Neutrophil (primary cell): ENCODE data around the gene CAMTA1.

Experiments used
- H3K27ac ChIP-seq: fragments of 200-600 bp; sonication (generic); 2 replicates; pipeline ENCODE4 v1.5.1; 2016; ENCODE audit warnings: mild to moderate bottlenecking, moderate library complexity
- H3K27me3 ChIP-seq: fragments of 200-600 bp; sonication (generic); 2 replicates; pipeline ENCODE4 v1.6.0; 2016; ENCODE audit warnings: mild to moderate bottlenecking
- H3K36me3 ChIP-seq: fragments of 200-600 bp; sonication (generic); 2 replicates; pipeline ENCODE4 v1.5.1; 2017
- H3K4me1 ChIP-seq, 2 experiments: fragments of 200-600 bp in 1 of 2; sonication (generic) in 1 of 2; 1 replicate in 1 of 2; 2 replicates in 1 of 2; pipeline versions ENCODE4 v1.5.1 to v1.6.1; 2013 to 2016; ENCODE audit warnings: low read depth in 1 of 2, low read length in 1 of 2, mild to moderate bottlenecking in 1 of 2, moderate library complexity in 1 of 2; ENCODE audit not compliant: control insufficient read depth in 1 of 2, insufficient read depth in 1 of 2
- H3K4me3 ChIP-seq, 2 experiments: fragments of 200-600 bp in 1 of 2; sonication (generic) in 1 of 2; 1 replicate in 1 of 2; 2 replicates in 1 of 2; pipeline ENCODE4 v1.5.1; 2013 to 2016; ENCODE audit warnings: low read depth in 1 of 2, low read length in 1 of 2, mild to moderate bottlenecking in 1 of 2, moderate library complexity in 1 of 2
- H3K9me3 ChIP-seq: fragments of 200-600 bp; sonication (generic); 2 replicates; pipeline ENCODE4 v1.5.1; 2016
- CTCF ChIP-seq: fragments of 200-600 bp; sonication (generic); IDR thresholded peaks from 2 replicates; pipeline ENCODE4 v1.5.1; 2016; ENCODE audit warnings: antibody characterized with exemption

Gene CAMTA1

GRCh38 chr1:7225711-7226505 lies 440.7 kb downstream of the CAMTA1 start:
- H3K27me3 ChIP-seq = no peaks in the 10 kb centered on the region
- H3K27ac ChIP-seq = no peak overlapping the region
- no peaks in the 10 kb centered on the region for H3K4me1 ChIP-seq
- H3K9me3 ChIP-seq = no peaks in the 10 kb centered on the region
- no peak for TF ChIP-seq CTCF
- no peaks in the 10 kb centered on the region for H3K36me3 ChIP-seq
- H3K4me3 ChIP-seq = no peak overlapping the region

GRCh38 chr1:7227654-7228053 lies 442.4 kb downstream of the CAMTA1 start:
- Histone ChIP-seq H3K27ac (no peak overlapping the region), H3K9me3 (no peaks in the 10 kb centered on the region), H3K4me3 (no peak overlapping the region), H3K27me3 (no peaks in the 10 kb centered on the region), H3K36me3 (no peaks in the 10 kb centered on the region), H3K4me1 (no peaks in the 10 kb centered on the region)
- no peak for TF ChIP-seq CTCF

DNA sequence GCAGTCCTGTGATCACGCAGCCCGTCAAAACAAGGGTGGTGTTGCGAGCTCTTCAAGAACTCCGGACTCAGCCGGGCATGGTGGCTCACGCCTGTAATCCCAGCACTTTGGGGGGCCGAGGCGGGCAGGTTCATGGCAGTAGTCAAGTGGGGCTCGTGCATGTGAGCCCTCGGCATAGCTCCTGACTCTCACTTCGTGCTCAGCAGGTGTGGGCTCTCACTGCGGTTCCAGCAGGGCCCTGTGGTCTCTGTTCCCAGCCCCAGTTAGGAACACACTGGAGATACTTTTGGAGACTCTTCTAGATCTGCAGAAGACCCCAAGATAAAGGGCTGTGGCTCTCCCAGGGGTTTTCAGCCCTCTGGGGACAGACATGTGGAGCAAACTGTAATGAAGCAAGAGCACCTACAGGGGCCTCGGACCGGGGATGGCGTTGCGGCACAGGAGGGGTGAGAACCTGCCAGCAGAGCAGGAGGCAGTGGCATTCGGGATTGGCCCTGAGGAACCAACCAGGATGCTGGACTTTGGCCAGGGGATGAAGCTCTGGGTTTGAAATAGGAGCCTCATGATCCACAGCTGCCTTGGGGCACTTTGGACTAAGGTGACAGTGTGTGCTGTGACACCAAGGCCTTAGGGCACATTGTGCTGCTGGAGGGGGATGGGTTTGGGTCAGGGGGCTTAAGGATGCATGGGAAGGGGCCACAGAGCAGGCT lies 443.2 kb downstream of the CAMTA1 start:
- no peak overlapping the region for H3K27ac ChIP-seq

DNA sequence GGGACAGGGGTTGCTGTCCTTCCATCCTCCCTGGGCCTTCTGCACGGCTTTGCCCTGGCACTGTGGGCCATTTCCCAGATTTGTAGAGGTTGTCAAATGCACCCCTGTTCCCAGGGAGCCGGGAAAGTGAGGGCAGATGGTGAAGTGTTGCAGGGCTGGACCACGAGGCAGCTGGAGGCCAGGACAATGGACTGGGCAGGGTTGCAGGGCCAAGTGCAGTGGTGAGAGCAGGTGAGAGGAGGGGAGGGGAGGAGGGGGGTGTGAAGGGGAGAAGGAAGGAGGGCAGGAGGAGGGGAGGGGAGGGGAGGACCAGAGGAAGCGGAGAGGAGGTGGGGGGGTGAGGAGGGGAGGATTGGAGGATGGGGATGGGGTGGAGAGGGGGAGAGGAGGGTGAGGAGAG lies 443.9 kb downstream of the CAMTA1 start:
- H3K27ac ChIP-seq = no peak overlapping the region
- no peak for TF ChIP-seq CTCF
- no peak overlapping the region for H3K4me3 ChIP-seq
- no peaks in the 10 kb centered on the region for H3K4me1 ChIP-seq
- no peaks in the 10 kb centered on the region for H3K9me3 ChIP-seq
- H3K27me3 ChIP-seq = no peaks in the 10 kb centered on the region
- no peaks in the 10 kb centered on the region for H3K36me3 ChIP-seq

More for the DNA sequence above, 443.2 kb downstream of the CAMTA1 start:
- Histone ChIP-seq H3K4me3 (no peak overlapping the region), H3K27me3 (no peaks in the 10 kb centered on the region), H3K9me3 (no peaks in the 10 kb centered on the region), H3K36me3 (no peaks in the 10 kb centered on the region), H3K4me1 (no peaks in the 10 kb centered on the region)
- TF ChIP-seq CTCF = no peak

- Histone ChIP-seq H3K27ac (no peak overlapping the region), H3K27me3 (peaks cover 1% of the 10 kb centered on the region), H3K4me1 (no peaks in the 10 kb centered on the region), H3K4me3 (no peak overlapping the region), H3K9me3 (no peaks in the 10 kb centered on the region), H3K36me3 (no peaks in the 10 kb centered on the region)
- TF ChIP-seq CTCF = no peak
Measured at GRCh38 chr1:7229696-7230631, 444.7 kb downstream of the CAMTA1 start.
